Fibroblast of gingiva (primary cell): ENCODE measurements around the gene PSAP.

Experiments
- DNase-seq: peaks from one replicate; pipeline ENCODE4 v3.0.0-alpha.2; 2011; ENCODE audit warnings: low read depth

PSAP gene

DNA sequence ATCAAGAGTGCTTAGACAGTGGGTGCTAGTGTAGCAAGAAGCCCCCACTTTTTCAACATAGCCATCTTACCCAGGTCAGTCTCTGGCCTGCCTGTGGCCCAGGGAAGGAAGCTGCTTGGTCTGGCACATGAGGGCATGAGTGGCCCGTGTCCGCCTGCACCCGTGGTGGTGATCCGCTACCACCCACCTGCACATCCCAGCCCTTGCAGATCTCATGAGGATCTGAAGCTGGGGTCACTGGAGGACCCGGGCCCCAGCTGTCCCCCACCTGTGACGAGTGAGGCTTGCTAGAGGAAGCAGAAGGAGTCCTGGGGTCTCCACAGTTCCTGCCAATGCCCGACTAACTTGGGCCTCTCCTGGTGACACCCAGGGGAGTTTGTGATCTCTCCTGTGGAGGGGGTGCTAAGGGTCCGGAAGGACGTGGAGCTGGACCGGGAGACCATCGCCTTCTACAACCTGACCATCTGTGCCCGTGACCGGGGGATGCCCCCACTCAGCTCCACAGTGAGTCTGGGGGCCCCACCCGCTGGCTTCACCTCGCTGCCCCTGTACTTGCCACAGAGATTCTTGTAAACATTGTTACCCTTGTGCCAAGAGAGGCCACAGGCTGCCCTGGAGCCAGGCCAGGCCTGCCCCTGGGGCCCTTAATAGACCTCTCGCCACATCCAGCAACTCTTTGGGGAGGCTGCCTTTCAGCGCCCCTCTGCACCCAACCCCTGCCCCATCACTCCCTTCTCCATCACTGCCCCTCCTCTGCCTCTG is 67.0 kb downstream of the PSAP start:
- no peak for DNase-seq

DNA sequence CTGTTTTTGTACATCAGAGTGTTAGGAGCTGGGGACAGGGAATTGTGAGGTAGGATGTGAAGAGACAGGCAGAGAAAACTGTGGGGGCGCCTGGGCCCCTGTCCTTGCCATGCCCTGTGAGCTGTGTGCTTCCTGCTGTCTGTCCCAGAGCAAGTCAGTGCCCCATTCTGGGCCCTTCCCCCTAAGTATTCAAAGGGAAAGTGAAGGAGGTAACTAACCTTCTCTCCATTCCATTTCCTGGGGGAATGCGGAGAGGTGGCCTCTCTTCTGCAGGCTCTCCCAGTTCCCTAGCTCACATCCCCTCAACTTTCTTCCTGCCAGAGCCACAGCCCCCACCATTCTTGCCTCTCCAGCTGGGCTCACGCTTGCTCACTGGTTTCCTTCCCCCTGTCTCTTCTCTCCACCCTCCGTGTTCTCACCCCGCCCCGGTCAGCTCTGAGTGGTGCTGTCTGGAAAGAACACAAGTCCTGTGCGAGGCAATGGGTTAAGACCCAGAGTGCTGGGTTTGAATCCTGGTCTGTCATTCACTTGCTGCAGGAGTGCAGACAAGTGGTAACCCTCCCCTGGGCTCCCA is 68.0 kb downstream of the PSAP start:
- DNase-seq: no peak

DNA sequence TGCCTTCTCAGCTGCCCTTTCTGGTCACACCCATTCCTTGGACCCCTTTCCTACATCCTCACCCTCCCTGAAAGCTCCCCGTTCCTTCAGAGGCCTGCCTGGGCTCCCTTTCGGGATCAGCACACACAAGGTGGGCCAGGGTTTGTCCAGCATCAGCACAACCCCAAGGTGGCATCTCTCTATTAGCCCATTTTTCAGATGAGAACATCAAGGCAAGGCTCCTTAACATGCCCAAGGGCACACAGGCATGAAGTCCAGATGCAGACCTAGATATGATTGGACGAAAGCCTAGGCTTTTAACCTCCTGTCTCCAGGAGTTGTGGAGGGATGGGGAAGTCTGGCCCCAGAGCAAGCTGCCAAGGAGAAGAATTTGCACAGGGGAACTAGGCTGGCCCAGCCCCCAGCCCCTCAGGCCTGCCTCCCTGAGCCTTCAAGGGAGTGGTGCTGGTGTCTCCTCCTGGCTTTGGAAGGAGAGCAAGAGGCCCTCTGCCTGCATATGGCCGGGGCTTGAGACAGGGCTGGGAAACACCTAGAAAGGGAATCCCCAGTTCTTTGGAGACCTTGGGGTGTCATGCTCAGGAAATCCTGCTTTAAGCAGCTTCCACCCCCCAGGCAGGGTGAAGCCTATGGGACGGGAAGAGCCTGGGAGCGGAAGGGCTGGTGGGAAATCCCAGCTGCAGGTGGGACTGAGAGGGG is 68.7 kb downstream of the PSAP start:
- no peak for DNase-seq

DNA sequence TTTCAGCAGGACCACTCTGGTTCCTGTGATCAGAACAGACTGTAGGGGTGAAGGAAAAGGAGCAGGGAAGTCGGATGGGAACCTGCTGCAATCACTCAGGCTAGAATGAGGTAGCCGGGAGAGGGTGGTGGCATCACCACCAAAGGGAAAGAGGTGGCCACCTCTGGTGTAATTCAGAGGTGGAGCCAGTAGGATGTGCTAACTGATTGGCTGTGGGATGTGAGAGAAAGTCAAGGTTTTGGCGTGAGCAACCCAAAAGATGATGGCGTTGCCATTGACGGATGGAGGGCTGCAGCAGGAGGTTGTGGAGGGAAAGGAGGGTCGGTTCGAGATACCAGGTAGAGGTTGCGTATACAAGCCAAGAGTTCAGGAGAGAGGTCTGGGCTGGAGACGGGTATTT is 70.3 kb downstream of the PSAP start:
- no peak for DNase-seq

DNA sequence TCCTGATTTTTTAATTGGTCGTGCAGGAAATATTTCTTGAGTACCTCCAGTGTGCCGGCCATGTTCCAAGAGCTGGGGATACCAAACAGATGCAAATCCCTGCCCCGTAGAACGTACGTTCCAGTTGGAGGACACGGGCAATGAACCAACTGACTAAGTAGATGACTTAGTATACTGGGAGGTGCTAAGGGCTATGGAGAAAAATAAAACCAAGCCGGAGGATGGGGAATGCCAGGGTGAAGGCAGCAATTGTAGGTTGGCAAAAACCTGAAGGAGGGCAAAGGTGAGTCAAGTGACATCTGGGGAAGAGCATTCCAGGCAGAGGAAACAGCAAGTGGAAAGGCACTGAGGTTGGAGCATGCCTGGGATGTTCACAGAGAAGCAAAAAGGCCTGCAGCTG is 70.9 kb downstream of the PSAP start:
- DNase-seq: no peak

DNA sequence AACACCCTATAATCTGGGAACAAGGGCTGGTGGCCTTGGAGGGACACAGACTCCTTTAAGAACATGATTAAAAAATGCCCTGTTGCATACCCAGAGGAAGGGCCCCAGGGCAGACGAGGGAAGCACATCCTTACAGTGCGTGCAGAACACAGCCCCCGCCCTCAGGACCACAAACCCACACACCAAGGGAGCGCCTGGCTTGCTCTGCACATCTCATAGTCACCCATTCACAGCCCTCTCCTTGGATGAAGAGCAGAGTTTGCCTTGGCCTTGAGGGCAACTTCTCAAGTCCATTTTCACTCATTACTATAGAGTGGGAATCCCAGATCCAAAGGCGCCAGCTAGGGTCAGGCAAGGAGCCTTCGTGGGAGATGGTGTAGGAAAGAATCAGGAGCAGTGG is 71.4 kb downstream of the PSAP start:
- no peak for DNase-seq

DNA sequence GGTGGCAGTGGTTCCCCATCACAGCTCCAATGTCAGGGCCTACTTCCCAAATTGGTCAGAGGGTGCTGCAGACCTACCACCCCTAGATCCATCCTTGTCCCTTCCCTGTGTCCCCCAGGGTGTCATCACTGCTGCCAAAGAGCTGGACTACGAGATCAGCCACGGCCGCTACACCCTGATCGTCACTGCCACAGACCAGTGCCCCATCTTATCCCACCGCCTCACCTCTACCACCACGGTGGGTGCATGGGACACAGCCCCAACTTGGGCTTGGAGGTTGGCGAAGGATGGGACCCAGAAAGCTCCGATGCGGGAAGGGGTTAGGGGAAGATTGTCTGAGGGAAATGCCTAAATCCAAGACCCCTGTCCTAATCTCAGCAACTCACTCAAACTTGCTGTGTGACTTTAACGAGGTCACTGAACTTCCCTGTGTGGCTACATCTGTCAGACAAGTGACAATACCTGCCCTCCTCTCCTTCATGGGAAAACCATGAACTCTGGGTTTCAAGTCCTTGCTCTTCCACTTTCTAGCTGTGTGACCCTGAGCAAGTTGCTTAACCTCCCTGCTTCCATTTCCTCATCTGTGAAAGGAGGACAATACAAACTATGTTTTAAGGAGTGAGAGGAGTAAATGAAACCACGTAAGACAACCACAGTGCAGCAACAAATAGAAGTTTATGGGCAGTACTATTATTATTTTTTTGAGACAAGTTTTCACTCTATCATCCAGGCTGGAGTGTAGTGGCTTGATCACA is 72.8 kb downstream of the PSAP start:
- DNase-seq: no peak

DNA sequence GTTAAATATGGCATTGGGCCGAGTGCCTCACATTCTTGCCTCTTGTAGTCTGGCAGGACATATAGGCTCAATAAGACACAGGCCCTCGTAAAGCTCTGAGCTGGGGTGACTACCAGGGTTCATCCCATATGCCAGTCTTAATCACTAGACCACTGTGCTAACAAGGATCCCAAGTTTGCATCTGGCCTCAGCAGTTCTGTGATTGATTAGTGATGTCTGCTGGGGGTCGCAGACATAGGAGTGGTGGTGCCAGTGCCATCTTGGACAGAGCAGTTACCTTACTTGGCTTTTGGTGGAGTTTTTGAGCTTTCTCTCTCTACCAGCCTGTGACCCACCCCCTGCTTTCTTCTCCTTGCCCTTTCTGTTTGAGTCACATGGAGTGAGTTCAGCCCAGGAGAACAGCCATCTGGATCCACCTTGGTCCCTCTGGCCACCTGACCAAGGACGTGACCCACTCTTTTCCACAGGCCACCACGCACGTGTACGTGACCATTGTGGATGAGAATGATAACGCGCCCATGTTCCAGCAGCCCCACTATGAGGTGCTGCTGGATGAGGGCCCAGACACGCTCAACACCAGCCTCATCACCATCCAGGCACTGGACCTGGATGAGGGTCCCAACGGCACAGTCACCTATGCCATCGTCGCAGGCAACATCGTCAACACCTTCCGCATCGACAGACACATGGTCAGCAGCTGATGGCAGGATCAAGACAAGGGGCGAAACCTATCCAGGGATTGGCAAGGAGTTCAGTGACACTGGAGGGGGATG is 73.7 kb downstream of the PSAP start:
- DNase-seq: no peak

DNA sequence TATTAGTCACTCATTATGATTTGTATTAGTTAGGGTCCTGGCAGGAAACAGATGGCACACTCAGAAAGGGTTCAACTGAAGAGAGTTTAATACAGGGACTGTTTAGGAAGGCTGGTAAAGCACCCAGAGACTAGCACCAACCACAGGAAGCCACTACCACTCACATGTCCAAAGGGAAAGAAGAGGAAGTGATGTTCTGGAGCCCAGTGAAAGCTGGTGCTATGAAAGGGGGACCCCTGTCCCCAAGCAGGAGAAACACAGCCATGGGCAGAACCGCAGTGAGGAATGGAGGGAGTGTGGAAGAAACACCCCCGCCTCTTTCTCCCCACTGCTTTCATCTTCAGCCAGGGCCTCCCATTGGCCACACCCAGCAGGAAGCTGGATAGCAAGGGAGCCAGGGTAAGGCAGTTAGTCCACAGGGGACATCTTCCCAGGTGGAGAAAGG is 74.5 kb downstream of the PSAP start:
- DNase-seq: no peak

DNA sequence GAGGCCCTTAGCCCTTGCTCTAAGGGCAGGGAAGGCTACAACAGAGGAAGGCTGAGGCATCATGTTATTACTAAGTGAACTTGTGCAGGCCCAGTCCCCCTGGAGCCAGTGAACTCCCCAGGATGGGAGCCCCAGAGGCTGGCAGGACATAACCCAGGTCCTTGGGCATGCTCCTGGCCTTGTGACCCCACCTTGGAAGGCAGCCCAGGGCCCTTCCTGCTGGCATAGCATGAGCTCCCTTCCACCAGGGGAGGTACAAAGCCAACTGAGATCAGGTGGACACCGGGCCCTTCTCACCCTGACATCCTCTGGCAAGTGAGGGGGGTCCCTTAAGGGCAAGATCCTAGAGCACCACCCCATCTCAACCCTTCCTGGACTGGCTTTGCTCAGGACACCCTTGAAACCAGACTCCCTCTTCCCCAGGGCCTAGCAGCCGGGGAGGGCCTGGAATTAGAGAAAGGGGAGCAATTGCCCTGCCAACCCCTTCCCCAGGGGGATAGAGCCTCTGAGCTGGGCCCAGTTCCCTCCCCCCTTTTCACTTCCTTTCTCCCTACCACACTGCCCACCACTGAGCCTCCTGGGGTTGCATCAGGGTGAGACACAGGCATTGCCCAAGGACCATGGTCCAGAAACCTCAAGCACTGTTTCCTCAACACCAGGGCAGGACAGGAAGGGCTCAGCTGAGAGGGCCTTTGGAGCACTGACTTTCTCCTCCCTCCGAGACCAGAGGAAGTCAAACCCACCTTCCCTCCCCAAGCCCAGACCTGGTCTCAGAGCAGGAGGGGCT is 75.9 kb downstream of the PSAP start:
- peak; percentile 26 for DNase-seq

DNA sequence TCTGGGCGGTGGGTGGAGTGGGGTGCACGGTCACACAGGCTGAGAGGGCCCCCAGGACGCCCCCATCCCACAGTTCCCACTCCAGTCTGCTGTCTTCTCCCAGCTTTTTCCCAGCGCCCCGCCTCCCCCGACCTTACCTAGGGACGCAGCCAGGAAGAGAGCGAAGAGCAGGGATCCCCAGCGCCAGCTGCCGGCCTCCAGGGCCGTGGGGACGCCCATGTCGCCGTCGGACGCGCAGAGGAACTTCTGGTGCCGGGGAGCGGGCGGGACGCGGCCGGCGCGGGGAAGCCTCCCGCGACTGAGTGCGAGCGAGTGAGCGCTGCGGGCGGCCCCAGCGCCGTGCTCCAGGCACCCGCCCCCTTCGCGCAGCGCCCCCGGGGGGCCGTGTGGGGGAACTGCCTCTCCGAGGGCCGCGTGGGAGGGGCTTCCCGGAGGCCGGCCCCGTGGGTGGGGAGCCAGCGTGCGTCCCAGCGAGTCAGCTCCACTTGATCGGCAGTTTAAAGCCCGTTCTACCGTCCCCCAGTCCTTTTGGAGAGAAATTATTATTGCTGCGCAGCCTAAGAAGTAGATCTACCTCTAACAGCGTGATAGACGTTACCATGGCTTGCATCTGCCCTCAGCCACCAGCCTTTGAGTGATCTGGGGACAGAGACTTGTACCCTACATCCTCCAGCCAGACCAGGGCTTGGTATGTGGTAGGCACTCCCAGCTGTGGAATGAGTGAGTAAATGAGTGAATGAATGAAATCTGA is 77.7 kb downstream of the PSAP start, which contains the start of gene VSIR:
Gene VSIR, minus strand, starts transcription at position 300 of the 751 bp plus-strand sequence. Its CDS starts 81 bp downstream, at position 219.
- DNase-seq: peak; percentile 70

DNA sequence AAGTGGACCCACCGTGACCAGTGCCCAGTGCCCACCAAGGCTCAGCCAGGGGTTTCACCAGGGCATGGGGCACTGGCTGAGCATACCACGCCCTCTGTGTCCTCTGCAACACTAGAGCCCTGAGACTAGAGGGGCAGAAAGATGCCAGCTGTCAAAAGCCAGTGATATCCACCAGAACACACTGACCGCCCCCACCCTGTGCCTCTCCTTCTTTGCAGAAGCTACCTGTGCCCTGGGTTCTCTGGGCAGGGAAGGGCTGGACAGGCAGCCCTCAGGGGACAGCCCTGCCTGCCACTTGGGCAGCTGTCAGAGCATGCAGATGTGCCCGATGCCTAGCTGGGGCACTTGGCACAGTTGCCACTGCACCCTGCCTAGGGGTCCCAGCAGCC is 78.2 kb downstream of the PSAP start:
- no peak for DNase-seq

DNA sequence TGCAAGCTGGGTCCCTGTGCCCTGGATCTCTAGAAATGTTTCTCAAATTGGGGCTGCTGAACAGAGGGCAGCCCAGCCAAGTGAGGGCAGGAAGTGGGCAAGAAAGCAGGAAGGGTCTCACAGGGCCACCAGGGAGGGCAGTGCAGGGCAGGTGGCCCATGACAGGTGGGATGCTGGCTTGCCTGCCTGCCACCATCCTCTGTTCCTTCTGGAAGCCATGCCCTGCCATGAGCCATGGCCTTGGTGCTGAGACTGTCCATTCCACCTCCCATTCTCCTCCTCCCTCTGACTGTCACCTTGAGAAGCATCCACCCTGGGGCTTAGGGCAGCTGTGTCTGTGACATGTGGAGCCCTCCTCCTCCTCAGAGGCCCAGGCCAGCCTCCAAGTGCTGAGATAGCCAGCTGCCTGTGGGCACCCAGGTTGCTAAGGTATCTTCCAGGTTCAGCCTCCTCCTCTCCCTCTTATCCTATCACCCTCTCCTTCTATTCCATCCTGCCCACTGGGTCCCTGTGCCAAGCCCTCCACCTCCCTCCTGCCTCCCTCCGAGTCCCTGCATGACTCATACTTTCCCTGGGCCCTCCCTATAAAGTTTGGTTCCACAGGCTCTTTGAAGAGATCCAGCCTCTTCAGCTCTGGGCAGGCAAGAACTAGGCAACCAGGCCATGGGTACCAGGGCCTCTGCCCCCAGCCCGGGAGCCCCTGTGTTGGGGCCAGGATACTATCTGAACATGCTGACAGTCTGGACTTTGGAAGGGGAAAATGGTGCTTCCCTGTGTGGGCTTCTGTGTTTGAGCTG is 79.0 kb downstream of the PSAP start:
- peak; percentile 71 for DNase-seq

DNA sequence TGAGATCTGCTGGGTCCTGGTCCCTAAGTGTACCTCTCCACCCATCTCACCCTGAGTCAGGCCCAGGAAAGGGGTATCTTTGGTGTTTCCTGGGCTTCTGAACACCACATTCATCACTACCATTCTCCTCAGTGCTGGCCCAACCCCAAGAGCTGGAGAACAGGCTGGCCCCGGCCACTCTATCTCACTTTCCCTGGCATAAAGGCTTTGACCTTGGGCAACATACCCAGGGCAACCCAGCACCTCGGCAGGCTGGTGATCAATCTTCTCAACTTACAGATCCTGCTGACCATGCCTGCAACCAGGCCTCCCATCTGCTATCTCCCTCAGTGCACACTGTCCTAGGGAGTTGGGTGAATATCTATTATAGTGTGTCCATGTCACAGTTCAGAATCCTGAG is 79.8 kb downstream of the PSAP start:
- no peak for DNase-seq

DNA sequence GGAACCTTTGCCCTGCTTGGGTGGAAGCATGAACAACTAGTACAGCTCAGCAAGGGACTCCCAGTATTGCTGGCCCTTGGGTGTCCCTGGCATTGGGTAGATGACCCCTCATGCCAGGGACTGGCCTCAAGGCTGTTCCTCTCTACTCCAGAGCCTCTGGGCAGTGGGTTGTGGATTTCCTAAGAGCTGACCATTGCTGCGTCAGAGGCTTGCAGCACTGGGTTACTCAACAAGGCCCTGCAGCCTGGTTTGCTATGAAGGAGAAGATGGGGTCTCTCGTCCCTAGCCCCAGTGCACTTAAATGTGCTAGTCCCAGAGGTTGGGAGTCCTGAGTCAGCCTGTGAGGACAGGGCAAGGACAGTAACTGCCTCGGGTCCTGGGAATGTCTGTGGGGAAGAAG is 80.3 kb downstream of the PSAP start:
- peak; percentile 72 for DNase-seq

DNA sequence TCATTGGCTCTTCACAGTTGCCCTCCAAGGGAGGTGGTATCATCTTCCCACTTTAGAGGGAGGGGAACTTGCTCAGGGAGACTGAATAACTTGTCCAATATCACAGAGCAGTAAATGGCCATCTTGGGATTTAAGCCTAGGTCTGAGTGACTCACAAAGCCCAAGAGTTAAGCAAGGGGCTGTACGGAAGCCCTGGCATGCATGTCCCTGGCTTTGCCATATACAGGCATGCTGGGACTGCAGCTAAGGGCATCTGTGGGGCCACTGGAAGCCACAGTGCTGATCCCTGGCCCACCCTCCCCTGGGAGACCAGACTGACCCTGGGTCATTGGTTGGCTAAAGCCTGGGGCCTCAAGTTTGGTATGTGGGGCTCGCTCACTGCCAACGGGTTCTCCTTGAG is 80.8 kb downstream of the PSAP start:
- peak; percentile 35 for DNase-seq

DNA sequence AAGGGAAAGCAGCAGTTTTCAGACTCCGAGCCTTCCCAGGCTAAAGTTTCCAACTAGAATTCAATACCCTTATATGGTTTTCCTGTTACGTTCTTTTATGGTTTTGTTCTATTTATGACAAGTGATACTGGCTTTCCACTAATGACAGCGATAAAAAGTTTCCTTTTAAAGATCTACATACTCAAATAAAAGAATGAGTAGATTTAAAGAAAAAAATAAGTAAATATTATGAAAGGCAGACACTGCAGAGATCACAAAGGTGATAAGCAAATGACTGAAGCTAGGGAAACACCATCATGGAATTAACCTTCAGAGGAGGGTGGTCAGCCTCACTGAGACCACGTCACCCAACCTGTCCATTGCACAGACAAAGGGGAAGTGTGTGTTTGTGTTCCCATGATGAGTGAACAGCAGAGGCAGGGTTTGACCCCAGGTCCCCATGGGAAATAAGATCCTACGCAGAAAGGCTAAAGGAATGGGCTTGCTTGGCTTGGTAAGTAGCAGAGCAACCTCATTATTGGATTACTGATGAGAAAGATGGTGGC is 81.7 kb downstream of the PSAP start:
- no peak for DNase-seq

DNA sequence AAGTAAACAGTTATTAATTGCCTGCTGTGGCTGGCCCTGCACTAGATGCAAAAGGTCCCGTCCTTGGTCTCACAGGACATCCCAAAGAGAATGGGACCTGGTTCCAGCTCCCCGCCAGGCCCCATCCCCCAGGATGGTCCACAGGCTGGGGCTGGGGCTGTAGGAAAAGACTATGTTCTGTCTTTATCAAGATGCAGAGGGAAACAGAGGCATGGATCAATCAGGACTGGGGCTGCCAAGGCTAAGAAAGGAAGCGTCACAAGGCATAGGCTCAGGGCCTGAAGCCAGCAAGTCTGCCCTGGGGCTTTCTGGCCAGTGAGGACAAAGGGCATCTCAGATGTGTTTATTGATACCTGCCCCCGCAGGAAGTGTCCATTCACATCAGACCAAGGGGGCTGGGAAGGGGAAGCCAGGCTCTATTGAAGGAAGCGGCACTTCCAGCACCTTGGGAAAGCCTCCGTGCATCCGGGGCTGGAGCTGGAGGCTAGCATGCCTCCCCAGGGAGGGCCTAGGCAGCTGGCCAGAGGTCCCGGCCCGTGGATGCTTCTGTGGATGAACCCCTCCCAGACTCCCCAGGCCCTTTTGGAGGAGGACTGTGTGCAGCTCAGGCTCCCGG is 83.5 kb downstream of the PSAP start:
- peak; percentile 31 for DNase-seq
